SKM-1 treated with dmso at 0.1 percent for 144 hours (cell line): ENCODE measurements around the gene SRXN1.

ENCODE experiments used
- DNase-seq: peaks from one replicate; lab custom pipeline; 2025; ENCODE audit not compliant: unreplicated experiment; lab: John Stamatoyannopoulos, UW

The SRXN1 gene

GRCh38 chr20:675453-676314 lies 22.7 kb upstream of the SRXN1 start, which contains the start of gene SCRT2:
Gene SCRT2, minus strand, starts transcription at chr20:675802. Its CDS starts 201 bp downstream, at chr20:675601.
- no peak for DNase-seq

DNA sequence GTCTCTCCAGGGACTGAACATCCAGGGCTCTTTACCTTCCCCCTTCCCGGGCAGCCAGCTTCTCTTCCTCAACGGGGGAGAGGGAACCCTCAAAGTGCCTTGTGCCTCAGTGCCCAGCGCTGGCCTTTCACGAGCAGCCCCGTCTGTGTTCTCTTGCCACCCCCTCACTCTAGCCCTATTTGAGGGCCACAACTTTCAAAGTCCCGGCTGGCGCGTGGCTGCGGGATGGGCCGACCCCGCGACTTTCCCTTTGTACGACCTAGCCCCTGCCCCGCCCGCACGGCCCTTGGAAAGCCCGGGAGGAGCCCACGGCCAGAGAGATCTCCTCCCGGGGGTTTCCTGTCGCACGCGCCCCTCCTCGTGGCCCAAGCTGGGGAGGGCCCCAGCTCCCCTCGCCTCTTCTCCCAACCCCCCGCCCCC lies 22.0 kb upstream of the SRXN1 start:
- no peak for DNase-seq

- DNase-seq: no peak
Observed at GRCh38 chr20:673603-674001, 20.6 kb upstream of the SRXN1 start.

DNA sequence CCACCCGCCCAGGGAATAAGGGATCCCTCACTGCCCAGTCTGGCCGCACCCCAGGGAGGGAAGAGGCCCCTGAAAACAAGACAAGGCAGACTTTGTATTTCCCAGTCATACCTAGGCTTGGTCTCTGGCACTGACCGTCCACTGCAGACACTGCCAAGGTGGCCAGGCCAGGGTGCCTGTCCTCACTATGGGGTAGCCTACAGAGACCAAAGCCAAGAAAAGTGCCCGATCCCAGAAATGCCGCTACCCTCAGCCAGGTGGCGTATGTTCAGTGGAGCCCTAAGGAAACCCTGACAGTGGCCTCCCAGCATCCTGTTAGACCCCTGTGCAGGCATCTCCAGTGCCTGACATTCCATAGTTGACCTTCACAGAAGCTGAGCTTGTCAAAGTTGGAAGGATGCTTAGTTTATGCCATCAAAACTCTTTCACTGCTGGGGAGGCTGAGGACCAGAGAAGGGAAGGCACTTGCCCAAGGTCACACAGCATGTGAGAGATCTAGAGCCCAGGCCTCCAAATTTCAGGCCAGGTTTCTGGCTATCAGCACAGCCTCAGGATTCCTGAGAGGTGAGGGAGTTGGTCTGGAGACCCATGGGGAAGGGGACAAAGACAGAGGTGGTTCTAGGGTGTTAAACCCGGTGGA lies 20.1 kb upstream of the SRXN1 start:
- no peak for DNase-seq

DNA sequence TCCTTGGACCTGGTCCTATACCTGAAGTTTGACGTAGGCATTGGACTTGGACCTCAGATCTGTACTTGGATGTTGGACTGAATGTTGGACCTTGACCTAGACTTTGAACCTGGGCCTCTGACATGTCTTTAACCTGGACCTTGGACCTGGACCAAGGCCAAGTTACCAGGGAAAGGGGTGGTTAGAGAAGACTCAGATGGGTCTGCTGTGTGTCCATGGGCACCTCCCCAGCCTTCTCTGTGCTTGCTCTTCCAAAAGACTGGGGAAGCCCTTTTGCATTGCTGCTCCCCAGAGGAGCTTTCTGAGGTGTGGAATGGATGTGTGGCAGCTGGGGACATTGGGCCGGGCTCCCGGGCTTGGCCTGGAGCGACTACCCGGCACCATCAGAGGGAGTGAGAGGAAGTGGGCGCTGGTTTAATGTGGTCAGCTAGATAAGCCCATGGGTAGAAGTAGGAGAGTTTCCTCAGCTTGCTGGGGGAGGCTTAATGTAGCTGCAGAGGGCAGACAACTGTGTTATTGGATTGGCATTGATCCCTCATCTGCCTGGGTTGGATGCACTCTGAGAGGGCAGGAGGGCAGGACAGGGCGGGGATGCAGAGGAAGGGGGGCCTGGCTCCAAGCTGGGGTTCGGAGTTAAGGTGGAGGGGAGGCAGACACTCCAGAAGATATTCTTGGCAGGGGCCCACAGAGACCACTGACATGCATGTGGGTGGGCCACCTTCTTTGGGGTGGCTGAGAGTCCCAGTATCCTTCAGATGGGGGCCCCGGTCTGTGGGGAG lies 18.4 kb upstream of the SRXN1 start:
- DNase-seq: no peak

DNA sequence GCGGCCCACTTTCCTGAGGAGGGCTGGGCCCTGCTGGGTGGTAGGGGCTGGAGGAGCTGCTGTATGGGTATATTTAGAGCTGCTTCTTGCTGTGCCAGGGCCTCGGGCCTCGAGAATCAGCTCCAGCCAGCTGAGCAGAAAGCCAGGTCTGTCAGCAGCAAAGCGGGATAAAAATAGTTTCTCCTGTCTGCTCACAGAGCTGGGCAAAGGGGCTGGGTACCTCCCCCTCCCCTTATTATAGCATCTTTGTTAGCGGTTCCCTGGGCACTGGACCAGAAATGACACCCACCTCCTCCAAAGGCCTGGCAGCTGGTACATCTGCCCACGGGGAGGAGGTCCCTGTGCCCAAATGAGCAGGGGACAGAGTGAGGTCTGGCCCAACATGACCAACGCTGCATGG lies 16.6 kb upstream of the SRXN1 start:
- DNase-seq: no peak

- DNase-seq: no peak
Observed at GRCh38 chr20:668638-669037, 15.6 kb upstream of the SRXN1 start.

GRCh38 chr20:668050-668449 lies 15.1 kb upstream of the SRXN1 start:
- DNase-seq: no peak

DNA sequence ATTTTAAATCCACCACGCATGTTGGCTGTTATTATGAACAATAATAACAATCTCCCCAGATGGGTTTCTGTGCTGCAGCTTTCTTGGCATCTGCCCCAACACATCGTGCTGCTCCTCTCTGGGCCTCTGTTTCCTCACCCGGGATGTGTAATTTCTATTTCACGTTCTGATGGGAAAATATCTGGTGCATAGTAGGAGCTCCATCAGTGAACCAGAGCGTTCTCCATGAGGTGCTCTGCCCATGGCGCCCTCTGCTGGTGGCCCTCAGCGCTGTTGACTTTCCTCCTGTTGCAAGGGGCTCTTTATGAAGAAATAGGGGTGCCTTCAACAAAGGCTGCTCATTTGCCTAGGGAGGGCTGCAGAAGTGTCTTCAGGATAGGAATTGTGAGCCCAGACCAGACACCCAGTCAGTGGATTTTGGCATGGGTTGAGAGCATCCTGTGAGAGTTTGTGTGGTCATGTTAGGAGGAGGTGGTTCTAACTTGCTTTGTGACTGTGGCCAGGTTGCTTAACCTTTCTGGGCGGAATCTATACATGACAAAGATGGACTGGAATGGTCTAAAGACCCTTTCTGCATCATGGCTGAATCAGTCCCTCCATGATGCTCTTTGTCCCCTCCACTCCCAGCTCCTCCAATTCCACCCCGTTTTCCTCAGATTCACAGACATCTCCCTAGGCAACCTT lies 14.5 kb upstream of the SRXN1 start:
- no peak for DNase-seq

- DNase-seq: no peak
Observed at GRCh38 chr20:666877-667276, 13.9 kb upstream of the SRXN1 start.

GRCh38 chr20:665276-665675 lies 12.3 kb upstream of the SRXN1 start:
- no peak for DNase-seq

DNA sequence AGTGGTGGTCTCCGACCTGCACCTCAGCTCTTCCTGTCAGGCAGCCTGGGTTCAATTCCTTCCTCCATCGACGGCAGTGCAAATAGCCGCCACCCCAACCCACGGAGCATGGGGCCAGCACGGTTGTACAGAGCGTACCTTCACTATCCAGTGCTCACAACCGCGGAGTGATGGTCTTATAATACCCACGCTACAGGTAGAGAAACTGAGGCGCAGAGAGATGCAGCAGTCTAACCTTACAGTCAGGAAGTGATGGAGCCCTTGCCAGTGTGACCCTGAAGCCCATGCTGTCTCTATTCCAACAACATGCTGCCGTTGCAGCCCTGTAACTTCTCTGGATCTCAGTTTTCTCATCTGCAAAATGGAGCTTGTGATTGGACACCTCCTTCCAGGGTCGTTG lies 11.6 kb upstream of the SRXN1 start:
- DNase-seq: no peak

DNA sequence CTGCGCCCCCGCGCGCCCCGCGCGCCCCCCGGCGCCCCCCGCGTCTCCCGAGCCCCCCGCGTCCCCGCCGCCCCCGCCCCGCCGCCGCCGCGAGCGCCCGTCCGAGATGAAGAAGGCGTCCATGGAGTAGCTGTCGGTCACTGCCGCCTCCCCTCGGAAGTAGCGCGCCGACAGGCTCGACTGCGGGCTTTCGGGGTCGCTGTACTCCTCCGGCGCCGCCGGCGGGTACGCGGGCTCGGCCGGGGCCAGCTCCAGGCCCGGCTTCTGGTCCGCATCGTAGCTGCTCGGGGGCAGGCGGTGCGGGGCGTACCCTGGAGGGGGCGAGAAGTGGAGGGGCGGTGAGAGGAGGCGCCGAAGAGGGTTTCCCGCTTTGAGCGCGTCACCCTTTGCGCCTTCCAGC lies 11.2 kb upstream of the SRXN1 start:
- no peak for DNase-seq

DNA sequence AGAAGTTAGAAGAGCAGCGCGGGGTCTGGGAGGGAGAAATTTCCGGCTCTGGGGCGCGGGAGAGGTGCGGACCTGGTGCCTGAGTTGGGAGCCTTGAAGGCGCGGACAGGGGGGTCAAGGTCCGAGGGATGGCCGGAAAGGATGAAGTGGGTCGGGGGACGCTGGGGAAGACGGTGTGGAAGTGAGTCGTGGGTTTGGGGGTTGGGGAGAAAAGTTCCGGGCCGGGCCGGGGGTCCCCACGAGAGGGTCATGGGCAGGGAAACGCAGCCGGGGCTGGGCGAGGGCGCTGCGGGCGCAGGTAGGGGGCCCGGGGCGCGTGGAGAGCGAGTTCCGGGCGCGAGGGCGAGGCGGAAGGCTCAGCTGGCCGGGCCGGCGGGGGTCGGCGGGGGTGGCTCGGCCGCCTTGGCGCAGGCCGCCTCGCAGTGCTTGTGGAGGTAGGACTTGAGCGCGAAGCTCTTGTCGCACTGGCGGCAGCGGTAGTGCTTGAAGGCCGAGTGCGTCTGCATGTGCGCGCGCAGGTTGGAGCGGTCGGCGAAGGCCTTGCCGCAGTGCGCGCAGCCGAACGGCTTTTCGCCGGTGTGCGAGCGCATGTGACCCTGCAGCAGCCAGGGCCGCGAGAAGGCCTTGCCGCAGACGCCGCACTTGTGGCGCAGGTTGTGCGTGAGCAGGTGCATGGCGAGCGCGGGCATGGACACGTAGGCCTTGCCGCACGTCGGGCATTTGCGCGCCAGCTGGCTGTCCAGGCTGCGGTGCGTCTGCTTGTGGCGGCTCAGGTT lies 10.5 kb upstream of the SRXN1 start:
- no peak for DNase-seq

DNA sequence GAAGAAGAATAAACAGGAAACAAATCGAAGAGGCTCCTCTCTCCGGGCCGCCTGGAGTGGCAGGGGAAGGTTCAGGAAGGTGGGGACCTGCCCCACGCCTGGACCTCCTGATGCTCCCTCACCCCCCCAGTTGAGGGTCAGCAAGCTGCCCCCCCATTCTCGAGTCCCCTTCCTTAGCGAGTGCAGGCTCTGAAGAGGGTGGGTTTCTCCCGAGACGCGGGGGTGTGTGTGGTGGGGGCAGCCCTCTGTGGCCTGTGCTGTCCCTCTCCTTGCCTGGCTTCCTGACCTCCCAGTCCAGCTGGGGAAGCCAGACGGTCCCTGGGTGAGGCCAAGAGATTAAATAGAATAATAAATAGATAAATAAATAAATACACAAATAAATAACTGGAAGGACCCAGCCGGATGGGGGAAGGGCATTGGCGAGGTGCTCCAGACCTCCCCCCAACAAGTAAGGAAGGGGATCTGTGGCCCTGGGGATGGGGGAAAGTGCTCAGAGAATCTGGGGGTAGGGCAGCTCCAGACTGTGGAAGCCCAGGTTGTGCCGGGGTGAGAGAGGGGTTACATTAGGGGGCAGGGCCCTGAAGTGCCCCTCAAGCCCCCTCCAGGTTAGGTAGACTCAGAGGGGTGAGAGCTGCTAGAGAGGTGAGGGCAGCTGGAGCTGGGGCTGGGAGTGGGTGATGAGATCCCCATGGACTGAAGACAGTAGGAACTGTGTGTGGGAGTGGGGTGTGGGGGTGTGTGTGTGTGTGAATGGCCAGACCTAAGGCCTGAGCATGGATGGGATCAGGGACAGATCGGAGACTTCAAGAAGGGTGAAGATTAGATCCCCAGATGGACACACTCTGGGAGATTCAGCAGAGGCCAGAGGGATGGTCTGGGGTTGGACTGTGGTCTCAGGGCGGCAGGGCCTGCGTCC lies 9.5 kb upstream of the SRXN1 start:
- no peak for DNase-seq

- no peak for DNase-seq
Observed at GRCh38 chr20:661474-662270, 8.7 kb upstream of the SRXN1 start.

DNA sequence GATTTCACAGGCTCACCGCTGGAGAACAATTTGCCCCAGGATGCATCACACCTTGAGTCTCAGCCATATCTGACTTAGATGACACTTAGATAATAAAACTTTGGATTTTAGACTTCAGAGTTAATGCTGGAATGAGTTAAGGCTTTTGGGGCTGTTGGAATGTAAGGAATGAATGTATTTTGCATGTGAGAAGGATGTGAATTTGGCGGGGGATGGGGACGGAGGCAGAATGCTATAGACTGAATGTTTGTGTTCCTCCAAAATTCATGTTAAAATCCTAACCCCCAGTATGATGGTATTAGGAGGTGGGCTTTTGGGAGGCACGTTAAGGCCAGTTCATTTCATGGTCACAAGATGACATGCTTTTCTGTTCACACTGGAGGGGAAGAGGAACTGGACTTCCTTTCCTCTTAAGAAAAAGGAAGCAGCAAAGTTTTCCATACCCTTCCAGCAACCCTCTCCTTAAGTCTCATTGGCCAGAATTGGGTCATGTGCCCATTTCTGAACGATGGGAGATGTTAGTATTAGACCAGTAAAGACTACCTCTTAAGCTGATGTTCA lies 5.8 kb upstream of the SRXN1 start:
- DNase-seq: no peak

DNA sequence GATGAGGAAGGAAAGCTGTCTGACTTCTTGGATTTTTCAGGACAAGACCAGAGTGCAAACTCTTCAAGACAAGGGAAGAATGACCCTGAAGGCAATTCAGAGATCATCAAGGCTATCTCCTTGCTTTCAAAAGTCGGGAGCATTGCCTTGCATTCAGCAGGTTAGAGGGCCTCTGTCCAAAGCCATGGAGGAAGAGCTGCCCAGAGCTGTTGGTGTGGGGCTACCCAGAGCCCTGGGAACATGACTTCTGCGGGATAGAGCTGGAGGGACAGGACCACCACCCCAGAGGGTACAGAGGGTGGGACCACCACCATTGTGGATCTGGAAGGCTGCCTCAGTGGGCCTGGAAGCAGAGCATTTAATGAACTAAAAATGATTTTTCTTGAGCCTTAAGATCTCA lies 5.2 kb upstream of the SRXN1 start:
- DNase-seq: no peak
